H54 (cell line): ENCODE results near the gene FAR2.

Experiments
- DNase-seq: peaks from one replicate; pipeline ENCODE4 v3.0.0; 2011; ENCODE audit warnings: low spot score, mixed read lengths; ENCODE audit not compliant: insufficient read length
- FAIRE-seq: peaks from 3 replicates; lab custom pipeline; 2011; peaks lifted over from hg19 to GRCh38; lab: Jason Lieb, UNC
- POLR2A ChIP-seq: IDR thresholded peaks from 2 replicates; pipeline ENCODE4 v1.6.1; 2011; ENCODE audit warnings: low read depth, mild to moderate bottlenecking, low read length

Gene FAR2

GRCh38 chr12:29224572-29224971 lies 75.5 kb downstream of the FAR2 start:
- no peak for TF ChIP-seq POLR2A
- DNase-seq (no peak), FAIRE-seq (no peak)

GRCh38 chr12:29225834-29226233 lies 76.8 kb downstream of the FAR2 start:
- DNase-seq (no peak), FAIRE-seq (no peak)
- TF ChIP-seq POLR2A = no peak

GRCh38 chr12:29226616-29227015 lies 77.5 kb downstream of the FAR2 start:
- DNase-seq (no peak), FAIRE-seq (no peak)
- TF ChIP-seq POLR2A = no peak

- no peak for FAIRE-seq
- no peak for TF ChIP-seq POLR2A
These were observed 79.5 kb downstream of the FAR2 start for GRCh38 chr12:29228474-29229157.

GRCh38 chr12:29229158-29229505 lies 80.1 kb downstream of the FAR2 start:
- FAIRE-seq (no peak), DNase-seq (no peak)
- no peak for TF ChIP-seq POLR2A

More at GRCh38 chr12:29228474-29229157, 79.5 kb downstream of the FAR2 start:
- DNase-seq = no peak

- DNase-seq (no peak), FAIRE-seq (peak; percentile 52)
- no peak for TF ChIP-seq POLR2A
These were observed 80.9 kb downstream of the FAR2 start for GRCh38 chr12:29229937-29230336.

GRCh38 chr12:29230800-29231560 lies 81.9 kb downstream of the FAR2 start:
- FAIRE-seq = no peak
- no peak for TF ChIP-seq POLR2A
- DNase-seq = no peak

- no peak for TF ChIP-seq POLR2A
- FAIRE-seq (no peak), DNase-seq (no peak)
These were observed 83.0 kb downstream of the FAR2 start for GRCh38 chr12:29232086-29232485.

- DNase-seq (no peak), FAIRE-seq (no peak)
These were observed 85.5 kb downstream of the FAR2 start for GRCh38 chr12:29234552-29234951.

GRCh38 chr12:29234965-29235626 lies 86.0 kb downstream of the FAR2 start:
- FAIRE-seq (no peak), DNase-seq (no peak)
- no peak for TF ChIP-seq POLR2A

More at GRCh38 chr12:29234552-29234951, 85.5 kb downstream of the FAR2 start:
- no peak for TF ChIP-seq POLR2A

- no peak for DNase-seq
- TF ChIP-seq POLR2A = no peak
- FAIRE-seq = peak; percentile 91
These were observed 89.8 kb downstream of the FAR2 start for GRCh38 chr12:29238822-29239291.

- FAIRE-seq (no peak), DNase-seq (no peak)
- no peak for TF ChIP-seq POLR2A
These were observed 90.3 kb downstream of the FAR2 start for GRCh38 chr12:29239336-29239735.

- no peak for DNase-seq
- FAIRE-seq = no peak
- TF ChIP-seq POLR2A = no peak
These were observed 91.4 kb downstream of the FAR2 start for GRCh38 chr12:29240441-29240840.
